NCI-H187 treated with DMSO at 0.1 percent for 48 hours (cell line): ENCODE measurements around the gene NFE2.

Source experiments
- DNase-seq: peaks from one replicate; lab custom pipeline; 2025; lab: John Stamatoyannopoulos, UW

Gene NFE2

GRCh38 chr12:54249489-54249888 lies 51.3 kb downstream of the NFE2 start:
- no peak for DNase-seq

DNA sequence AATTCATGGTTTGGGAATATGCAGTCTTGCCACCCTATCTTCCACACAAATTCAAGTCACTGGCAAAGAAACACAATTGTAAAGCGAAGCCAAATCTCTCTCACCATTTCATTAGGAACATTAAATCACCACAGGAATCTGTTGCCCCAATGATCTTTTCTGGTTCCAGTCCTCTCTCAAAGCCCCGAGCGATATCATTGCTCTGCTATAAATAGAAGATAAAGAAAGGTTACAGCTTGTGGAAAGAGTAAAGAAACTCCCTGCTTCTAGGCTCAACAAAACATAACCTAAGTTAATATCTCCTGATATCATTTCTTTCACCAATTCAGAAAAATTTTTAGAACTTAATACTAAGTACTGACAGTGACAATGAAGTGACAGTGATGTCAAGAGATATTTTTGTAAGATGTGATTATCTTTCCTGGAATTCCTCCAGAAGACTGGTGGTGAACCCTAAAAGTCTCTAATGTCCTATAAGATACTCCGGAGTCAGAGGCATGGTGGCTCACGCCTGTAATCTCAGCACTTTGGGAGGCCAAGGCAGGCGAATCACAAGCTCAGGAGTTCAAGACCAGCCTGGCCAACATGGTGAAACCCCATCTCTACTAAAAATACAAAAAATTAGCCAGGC lies 54.7 kb downstream of the NFE2 start:
- DNase-seq, result no peak
